PC-9 (cell line): ENCODE data around the gene MYH6.

Source experiments
- CTCF ChIP-seq: fragments of 200-600 bp; sonication (generic); conservative IDR thresholded peaks from 2 replicates; pipeline ENCODE4 v1.6.1; 2017; ENCODE audit warnings: mixed run types, antibody characterized with exemption, mild to moderate bottlenecking, moderate library complexity
- EZH2 ChIP-seq: fragments of 200-600 bp; sonication (generic); IDR thresholded peaks from 2 replicates; pipeline ENCODE4 v1.8.0; 2017; ENCODE audit warnings: antibody characterized with exemption, low read depth

- no peak for TF ChIP-seq CTCF
- TF ChIP-seq EZH2 = no peak
Observed at GRCh38 chr14:23433457-23433856, 25.4 kb upstream of the MYH6 start.
